ENCODE data around the gene ANP32A. TPM values are rescaled to one million over a fixed set of nuclear protein-coding genes. Genes with fewer than 3 reads are reported as not detected.

Gene ANP32A
- total and polyA plus RNA-seq, 3 donors from 2014 or later, result 32.9 to 49.5 (median 41.3) TPM

GRCh38 chr15:68812597-68813431 lies 7.9 kb downstream of the ANP32A start:
- TF ChIP-seq POLR2A (IDR thresholded peaks at IDR 0.05), result no peak
- TF ChIP-seq CTCF (IDR thresholded peaks at IDR 0.05), result no peak
- Histone ChIP-seq H3K27ac (peak overlapping the region in 1 of 2 donors; percentile 26), H3K27me3 (no peaks in the 10 kb centered on the region), H3K4me3 (no peak overlapping the region), H3K4me1 (no peaks in the 10 kb centered on the region), H3K9me3 (no peaks in the 10 kb centered on the region), H3K36me3 (ENCODE audit: low read depth, missing control alignments) (no peaks in the 10 kb centered on the region)
- DNase-seq, result no peak
- WGBS, 2 donors, result 45 to 48% methylated on average over 4 of the region's 4 CpGs
- intact Hi-C loops (cut with DNase I; ENCODE audit: low total_unique reads), result no loop called here

GRCh38 chr15:68812069-68812468 lies 8.6 kb downstream of the ANP32A start:
- H3K27ac ChIP-seq, result no peak overlapping the region
- H3K36me3 ChIP-seq (ENCODE audit: low read depth, missing control alignments), result no peaks in the 10 kb centered on the region
- no peak for DNase-seq
- no peak overlapping the region for H3K4me3 ChIP-seq
- H3K9me3 ChIP-seq, result no peaks in the 10 kb centered on the region
- peaks cover 2% of the 10 kb centered on the region for H3K4me1 ChIP-seq
- TF ChIP-seq CTCF (IDR thresholded peaks at IDR 0.05), result no peak
- no peak for TF ChIP-seq POLR2A (IDR thresholded peaks at IDR 0.05)
- no peaks in the 10 kb centered on the region for H3K27me3 ChIP-seq
- intact Hi-C loops (cut with DNase I; ENCODE audit: low total_unique reads), result no loop called here
- 94 to 95% methylated on average over 8 of the region's 8 CpGs for WGBS, 2 donors

- peaks cover 8% of the 10 kb centered on the region for H3K4me1 ChIP-seq
These were observed 11.2 kb downstream of the ANP32A start for GRCh38 chr15:68809517-68809916.

GRCh38 chr15:68808770-68809169 lies 11.9 kb downstream of the ANP32A start:
- no peak overlapping the region for H3K4me3 ChIP-seq
- no peaks in the 10 kb centered on the region for H3K27me3 ChIP-seq
- H3K27ac ChIP-seq, result no peak overlapping the region
- DNase-seq, result no peak
- no peaks in the 10 kb centered on the region for H3K36me3 ChIP-seq (ENCODE audit: low read depth, missing control alignments)
- WGBS, 2 donors, result 54 to 57% methylated on average over 5 of the region's 5 CpGs
- TF ChIP-seq CTCF (IDR thresholded peaks at IDR 0.05) (no peak), POLR2A (IDR thresholded peaks at IDR 0.05) (no peak)
- H3K4me1 ChIP-seq, result peaks cover 8% of the 10 kb centered on the region
- no peaks in the 10 kb centered on the region for H3K9me3 ChIP-seq
- intact Hi-C loops (cut with DNase I; ENCODE audit: low total_unique reads), result no loop called here

More at GRCh38 chr15:68809517-68809916, 11.2 kb downstream of the ANP32A start:
- H3K4me3 ChIP-seq, result no peak overlapping the region
- H3K36me3 ChIP-seq (ENCODE audit: low read depth, missing control alignments), result no peaks in the 10 kb centered on the region
- no peaks in the 10 kb centered on the region for H3K27me3 ChIP-seq
- TF ChIP-seq POLR2A (IDR thresholded peaks at IDR 0.05), result no peak
- no peak for TF ChIP-seq CTCF (IDR thresholded peaks at IDR 0.05)
- WGBS, 2 donors, result 92% methylated on average over 9 of the region's 9 CpGs
- intact Hi-C loops (cut with DNase I; ENCODE audit: low total_unique reads), result no loop called here
- no peak for DNase-seq
- no peak overlapping the region for H3K27ac ChIP-seq
- no peaks in the 10 kb centered on the region for H3K9me3 ChIP-seq

- 33 to 46% methylated on average over 2 of the region's 2 CpGs for WGBS, 2 donors
- Histone ChIP-seq H3K4me1 (peaks cover 8% of the 10 kb centered on the region), H3K27ac (no peak overlapping the region), H3K4me3 (no peak overlapping the region), H3K36me3 (ENCODE audit: low read depth, missing control alignments) (no peaks in the 10 kb centered on the region), H3K27me3 (no peaks in the 10 kb centered on the region), H3K9me3 (no peaks in the 10 kb centered on the region)
- TF ChIP-seq POLR2A (IDR thresholded peaks at IDR 0.05) (no peak), CTCF (IDR thresholded peaks at IDR 0.05) (no peak)
- DNase-seq, result no peak
- intact Hi-C loops (cut with DNase I; ENCODE audit: low total_unique reads), result no loop called here
These were observed 12.6 kb downstream of the ANP32A start for GRCh38 chr15:68808091-68808490.

All from testis (tissue), 3 donors.